HepG2 (cell line): ENCODE measurements around the gene BMPER. TPM values are rescaled to one million over a fixed set of nuclear protein-coding genes. Genes with fewer than 3 reads are reported as not detected.
A peak's percentile ranks its signal among the peaks of the same experiment; 100 is the strongest.

Source experiments
- ARID4A ChIP-seq: sonication (generic); formaldehyde crosslinking; IDR thresholded peaks from 2 replicates; pipeline ENCODE4 v1.5.0; 2020; ENCODE audit warnings: mild to moderate bottlenecking, missing genetic modification reagents, borderline replicate concordance
- CHCHD3 ChIP-seq: sonication (generic); formaldehyde crosslinking; IDR thresholded peaks from 2 replicates; pipeline ENCODE4 v1.8.0; 2022; ENCODE audit warnings: mild to moderate bottlenecking, missing genetic modification reagents, moderate library complexity
- FOXK1 ChIP-seq: sonication (generic); formaldehyde crosslinking; IDR thresholded peaks from 2 replicates; pipeline ENCODE4 v1.4.0; 2020; ENCODE audit warnings: low read depth, missing genetic modification reagents, borderline replicate concordance
- FOXO1 ChIP-seq: sonication (generic); formaldehyde crosslinking; IDR thresholded peaks from 2 replicates; pipeline ENCODE4 v1.4.0; 2020; ENCODE audit warnings: missing genetic modification reagents
- GMEB2 ChIP-seq: IDR thresholded peaks from 2 replicates; pipeline ENCODE4 v1.6.1; 2016; ENCODE audit warnings: missing biosample characterization, missing genetic modification reagents, low read depth
- HNF1A ChIP-seq, 2 experiments: sonication (generic) in 1 of 2; formaldehyde crosslinking in 1 of 2; IDR thresholded peaks; 2 replicates each; pipeline versions ENCODE4 v1.4.0 to v1.6.1; 2016 to 2020; ENCODE audit warnings: borderline replicate concordance in 1 of 2, low read depth in 1 of 2, mild to moderate bottlenecking in 1 of 2, missing genetic modification reagents in 1 of 2
- HNRNPUL1 ChIP-seq: fragments of 200-400 bp; formaldehyde crosslinking; IDR thresholded peaks from 2 replicates; pipeline ENCODE4 v1.6.1; 2017; ENCODE audit warnings: low read depth, mild to moderate bottlenecking, low read length, moderate library complexity
- KDM3A ChIP-seq: IDR thresholded peaks from 2 replicates; pipeline ENCODE4 v1.6.1; 2018; ENCODE audit warnings: low read depth, missing compliant biosample characterization
- MXD1 ChIP-seq: sonication (generic); formaldehyde crosslinking; IDR thresholded peaks from 2 replicates; pipeline ENCODE4 v1.4.0; 2020; ENCODE audit warnings: mild to moderate bottlenecking, missing genetic modification reagents
- PLRG1 ChIP-seq: fragments of 450-650 bp; conservative IDR thresholded peaks from 2 replicates; pipeline ENCODE4 v1.6.1; 2016
- SALL1 ChIP-seq: sonication (generic); formaldehyde crosslinking; IDR thresholded peaks from 2 replicates; pipeline ENCODE4 v1.8.0; 2022; ENCODE audit warnings: mild to moderate bottlenecking, missing genetic modification reagents
- ZFP91 ChIP-seq: sonication (generic); formaldehyde crosslinking; IDR thresholded peaks from 2 replicates; pipeline ENCODE4 v1.9.0; 2022; ENCODE audit warnings: missing genetic modification reagents, mild to moderate bottlenecking, borderline replicate concordance
- ZNF292 ChIP-seq: sonication (generic); formaldehyde crosslinking; IDR thresholded peaks from 2 replicates; pipeline ENCODE4 v1.8.1; 2022; ENCODE audit warnings: mild to moderate bottlenecking, low read depth, missing genetic modification reagents, borderline replicate concordance
- ZNF83 ChIP-seq: sonication (generic); formaldehyde crosslinking; IDR thresholded peaks from 2 replicates; pipeline ENCODE4 v1.4.0; 2020; ENCODE audit warnings: missing genetic modification reagents, mild to moderate bottlenecking, borderline replicate concordance
- polyA plus RNA-seq, 8 experiments: library from polyadenylated mRNA; depleted of rRNA in 3 of 8; stranded (reverse) in 7 of 8; unstranded in 1 of 8; fragments of >200 nt; fragmentation: Illumina TruSeq in 4 of 8; extraction: Trizol in 4 of 8; gene quantifications; 2 replicates each; pipeline versions ENCODE4 v1.2.1 to v1.2.3, GENCODE V29; 2011 to 2016; ENCODE audit warnings: low read depth in 4 of 8, missing spikeins in 1 of 8, mixed read lengths in 1 of 8; ENCODE audit not compliant: insufficient read depth in 1 of 8
- total RNA-seq, 5 experiments: library from RNA; depleted of rRNA; stranded (reverse); fragments of >200 nt; fragmentation: Illumina TruSeq; extraction: Trizol; gene quantifications; 2 replicates each; pipeline ENCODE4 v1.2.3, GENCODE V29; 2016; ENCODE audit warnings: low read depth in 1 of 5

The BMPER gene
- total and polyA plus RNA-seq, 2 of the 13 experiments (the other 11 are each of a cell fraction or from before 2014, with no cell fraction given): not detected

GRCh38 chr7:34036051-34036920 is 130.9 kb downstream of the BMPER start (continued):
- TF ChIP-seq ARID4A (CRISPR knock-in tag) (no peak; the same call in 1 of the 2 replicates), ZNF292 (CRISPR knock-in tag) (peak; percentile 71; the same call in 1 of the 2 replicates), FOXO1 (CRISPR knock-in tag) (peak; percentile 42; the same call in 1 of the 2 replicates), PLRG1 (no peak), ZNF83 (CRISPR knock-in tag) (no peak), HNRNPUL1 (no peak), SALL1 (CRISPR knock-in tag) (peak; percentile 79), KDM3A (CRISPR knock-in tag) (peak; percentile 28; the same call in 1 of the 2 replicates), ZFP91 (no peak), HNF1A (IDR thresholded peaks at IDR 0.05; ENCODE audit: low read depth) (no peak), HNF1A (CRISPR knock-in tag; IDR thresholded peaks at IDR 0.05; ENCODE audit: borderline replicate concordance) (no peak), CHCHD3 (CRISPR knock-in tag) (no peak), FOXK1 (CRISPR knock-in tag) (peak; percentile 66; the same call in 1 of the 2 replicates), GMEB2 (CRISPR knock-in tag) (no peak), MXD1 (CRISPR knock-in tag) (no peak)
